ENCODE data around the gene KCNQ2. TPM values are rescaled to one million over a fixed set of nuclear protein-coding genes. Genes with fewer than 3 reads are reported as not detected.
A peak's percentile ranks its signal among the peaks of the same experiment; 100 is the strongest.

The KCNQ2 gene
- total RNA-seq, 4 donors from 2014 or later: 0.19 to 0.40 (median 0.40) TPM; not detected in 1

DNA sequence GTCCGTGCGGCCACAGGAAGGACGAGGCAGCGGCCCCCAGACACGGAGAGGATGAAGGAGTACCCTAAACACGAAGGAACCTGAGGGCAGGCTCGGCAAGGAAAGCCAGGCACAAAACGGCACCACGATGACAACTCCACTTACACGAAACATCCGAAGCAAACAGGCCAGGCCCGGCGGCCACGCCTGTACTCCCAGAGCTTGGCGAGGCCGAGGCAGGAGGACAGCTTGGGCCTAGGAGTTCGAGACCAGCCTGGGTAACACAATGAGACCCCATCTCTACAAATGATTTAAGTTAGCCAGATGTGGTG lies 13.4 kb downstream of the KCNQ2 start:
- 90% methylated on average over 9 of the region's 17 CpGs; no CpG with 5 or more reads in 1 of the 2 donors for WGBS, 2 donors (ENCODE audit: low coverage in 1 of 2)
- TF ChIP-seq, protein P1, sequence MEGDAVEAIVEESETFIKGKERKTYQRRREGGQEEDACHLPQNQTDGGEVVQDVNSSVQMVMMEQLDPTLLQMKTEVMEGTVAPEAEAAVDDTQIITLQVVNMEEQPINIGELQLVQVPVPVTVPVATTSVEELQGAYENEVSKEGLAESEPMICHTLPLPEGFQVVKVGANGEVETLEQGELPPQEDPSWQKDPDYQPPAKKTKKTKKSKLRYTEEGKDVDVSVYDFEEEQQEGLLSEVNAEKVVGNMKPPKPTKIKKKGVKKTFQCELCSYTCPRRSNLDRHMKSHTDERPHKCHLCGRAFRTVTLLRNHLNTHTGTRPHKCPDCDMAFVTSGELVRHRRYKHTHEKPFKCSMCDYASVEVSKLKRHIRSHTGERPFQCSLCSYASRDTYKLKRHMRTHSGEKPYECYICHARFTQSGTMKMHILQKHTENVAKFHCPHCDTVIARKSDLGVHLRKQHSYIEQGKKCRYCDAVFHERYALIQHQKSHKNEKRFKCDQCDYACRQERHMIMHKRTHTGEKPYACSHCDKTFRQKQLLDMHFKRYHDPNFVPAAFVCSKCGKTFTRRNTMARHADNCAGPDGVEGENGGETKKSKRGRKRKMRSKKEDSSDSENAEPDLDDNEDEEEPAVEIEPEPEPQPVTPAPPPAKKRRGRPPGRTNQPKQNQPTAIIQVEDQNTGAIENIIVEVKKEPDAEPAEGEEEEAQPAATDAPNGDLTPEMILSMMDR (IDR thresholded peaks at IDR 0.05): no peak
- no peaks in the 10 kb centered on the region for H3K9me3 ChIP-seq
- H3K36me3 ChIP-seq: no peaks in the 10 kb centered on the region
- H3K27me3 ChIP-seq: peaks cover 99% of the 10 kb centered on the region
- no peak overlapping the region for H3K4me3 ChIP-seq
- H3K27ac ChIP-seq: no peak overlapping the region
- ATAC-seq: no peak
- peaks cover 0 to 34% (median 13%) of the 10 kb centered on the region in 3 donors for H3K4me1 ChIP-seq

DNA sequence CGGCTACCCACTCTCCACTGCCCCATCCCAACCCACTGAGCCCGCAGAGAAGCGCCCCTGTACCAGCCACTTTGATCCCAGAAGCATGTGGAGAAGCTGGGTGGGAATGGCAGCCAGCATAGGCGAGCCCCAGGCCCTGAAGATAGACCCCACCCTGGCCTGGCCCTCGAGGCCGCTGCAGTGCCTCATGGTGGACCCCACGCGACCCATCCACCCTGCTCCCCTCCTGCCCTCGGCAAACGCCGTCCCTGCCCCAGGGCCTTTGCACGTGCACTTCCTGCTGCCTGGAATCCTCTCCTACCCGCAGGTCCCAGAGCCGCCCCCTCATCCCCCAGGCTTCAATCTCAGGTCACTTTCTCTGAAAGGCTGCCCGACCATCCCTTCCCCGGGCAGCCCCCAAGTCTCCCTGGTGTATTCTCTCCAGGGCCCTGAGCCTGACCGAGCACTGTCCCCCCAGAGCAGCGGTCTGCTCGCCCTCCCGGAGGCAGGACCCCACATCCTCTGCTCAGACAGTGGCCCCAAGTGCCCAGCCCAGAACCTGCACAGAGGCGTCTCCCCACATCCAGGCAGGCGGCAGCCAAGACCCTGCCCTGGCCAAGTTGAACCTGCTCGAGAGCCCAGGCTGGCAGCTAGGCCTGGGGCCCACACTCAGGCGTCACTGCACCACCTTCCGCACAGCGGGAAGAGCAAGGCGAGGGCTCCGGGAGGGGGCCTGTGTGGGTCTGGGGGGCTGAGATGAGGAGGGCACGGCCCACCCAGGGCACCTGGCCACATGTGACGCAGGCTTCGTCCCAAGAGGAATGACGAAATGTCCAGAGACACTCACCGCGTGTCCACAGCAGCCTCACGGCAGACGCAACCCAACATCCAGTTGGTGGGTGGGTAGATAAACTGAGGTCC lies 14.0 kb downstream of the KCNQ2 start:
- no peak for ATAC-seq
- no peaks in the 10 kb centered on the region for H3K9me3 ChIP-seq
- no peak overlapping the region for H3K4me3 ChIP-seq
- H3K27ac ChIP-seq: no peak overlapping the region
- 85% methylated on average over 10 of the region's 36 CpGs; no CpG with 5 or more reads in 1 of the 2 donors for WGBS, 2 donors (ENCODE audit: low coverage in 1 of 2)
- H3K27me3 ChIP-seq: peaks cover 99% of the 10 kb centered on the region
- no peaks in the 10 kb centered on the region for H3K36me3 ChIP-seq
- H3K4me1 ChIP-seq: peaks cover 0 to 40% (median 13%) of the 10 kb centered on the region in 3 donors
- TF ChIP-seq, protein P1 (IDR thresholded peaks at IDR 0.05): no peak
- no peak for TF ChIP-seq POLR2AphosphoS5 (IDR thresholded peaks at IDR 0.05)
- TF ChIP-seq EP300 (IDR thresholded peaks at IDR 0.05): no peak
- TF ChIP-seq POLR2A (IDR thresholded peaks at IDR 0.05): no peak

DNA sequence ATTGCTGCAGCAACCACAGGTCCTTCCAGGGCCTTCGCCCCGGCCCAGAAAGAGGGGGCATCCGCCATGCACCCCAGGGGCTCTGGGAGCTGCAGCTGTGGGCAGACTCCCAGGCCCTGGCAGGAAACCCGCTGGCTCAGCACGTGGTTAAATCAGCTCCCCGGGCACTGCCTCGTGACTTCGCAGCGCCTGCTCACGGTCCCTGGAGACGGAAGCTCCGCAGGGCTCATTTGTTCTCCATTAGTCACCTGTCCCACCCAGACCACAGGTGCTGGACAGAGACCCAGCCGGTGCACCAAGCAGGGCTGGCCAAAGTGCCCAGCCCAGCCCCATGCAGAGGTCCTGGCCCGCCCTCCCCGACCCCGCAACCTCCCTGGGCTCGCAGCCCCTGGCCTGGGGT lies 14.7 kb downstream of the KCNQ2 start:
- H3K27ac ChIP-seq: no peak overlapping the region
- H3K36me3 ChIP-seq: no peaks in the 10 kb centered on the region
- H3K9me3 ChIP-seq: no peaks in the 10 kb centered on the region
- H3K4me1 ChIP-seq: peaks cover 0 to 41% (median 13%) of the 10 kb centered on the region in 3 donors
- TF ChIP-seq, protein P1 (IDR thresholded peaks at IDR 0.05): no peak
- TF ChIP-seq EP300 (IDR thresholded peaks at IDR 0.05): no peak
- TF ChIP-seq POLR2AphosphoS5 (IDR thresholded peaks at IDR 0.05): no peak
- TF ChIP-seq POLR2A (IDR thresholded peaks at IDR 0.05): no peak
- WGBS, 2 donors (ENCODE audit: low coverage in 1 of 2): no CpG with 5 or more reads among the region's 17 CpGs
- H3K27me3 ChIP-seq: peaks cover 99% of the 10 kb centered on the region
- no peak for ATAC-seq
- H3K4me3 ChIP-seq: no peak overlapping the region

DNA sequence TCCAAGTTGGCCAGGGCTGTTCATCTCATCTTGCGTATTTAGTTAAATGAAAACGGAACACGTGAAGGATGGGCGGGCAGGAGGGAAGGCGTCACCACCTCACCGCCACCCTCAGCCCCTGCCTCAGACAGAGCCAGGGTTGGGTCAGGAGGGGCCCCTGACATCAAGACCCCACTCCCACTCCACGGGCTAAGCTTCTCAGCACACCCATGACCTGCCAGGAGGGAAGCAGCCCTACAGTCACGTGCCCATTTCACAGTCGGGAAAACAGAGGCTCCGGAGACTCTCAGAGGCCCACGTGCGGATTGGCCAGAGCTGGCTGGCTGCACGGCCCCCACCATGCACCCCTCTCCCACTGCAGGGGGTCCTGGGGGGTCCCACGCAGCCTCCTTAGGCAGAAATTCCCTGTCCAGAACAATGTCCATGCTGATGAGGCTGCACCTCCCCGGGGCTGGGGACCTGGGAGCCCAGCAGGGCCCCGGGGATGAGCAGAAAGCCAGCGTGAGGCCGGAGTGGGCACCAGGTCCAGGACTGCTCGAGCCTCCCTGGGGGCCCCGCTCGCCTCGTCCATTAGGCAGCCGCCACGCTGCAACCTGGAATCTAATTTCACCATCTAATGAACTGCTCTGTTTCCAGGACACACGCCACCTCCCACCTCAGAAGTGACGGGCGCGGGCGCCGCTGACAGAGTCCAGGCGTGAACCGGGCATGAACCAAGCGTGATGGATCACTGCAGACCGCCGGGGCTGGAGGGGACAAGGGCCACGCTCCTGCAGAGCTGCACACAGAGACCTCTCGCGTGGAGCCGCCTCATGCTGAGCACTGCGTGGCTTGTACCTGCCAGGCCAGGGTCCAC lies 15.8 kb downstream of the KCNQ2 start:
- ATAC-seq: peak; percentile 60
- WGBS, 2 donors (ENCODE audit: low coverage in 1 of 2): no CpG with 5 or more reads among the region's 40 CpGs
- H3K27me3 ChIP-seq: peaks cover 99% of the 10 kb centered on the region

More for the DNA sequence above, 15.8 kb downstream of the KCNQ2 start:
- TF ChIP-seq, protein P1 (IDR thresholded peaks at IDR 0.05): no peak
- TF ChIP-seq POLR2A (IDR thresholded peaks at IDR 0.05) (no peak), EP300 (IDR thresholded peaks at IDR 0.05) (no peak), POLR2AphosphoS5 (IDR thresholded peaks at IDR 0.05) (peak; percentile 85)
- Histone ChIP-seq H3K4me3 (no peak overlapping the region), H3K4me1 (peaks cover 0 to 41% (median 13%) of the 10 kb centered on the region in 3 donors), H3K9me3 (no peaks in the 10 kb centered on the region), H3K27ac (peak overlapping the region in 1 of 4 donors; percentile 48), H3K36me3 (no peaks in the 10 kb centered on the region)

All from gastroesophageal sphincter (tissue), 4 donors.